ENCODE measurements around the gene KIF2A. TPM values are rescaled to one million over a fixed set of nuclear protein-coding genes. Genes with fewer than 3 reads are reported as not detected.

The KIF2A gene
- total RNA-seq, 1 experiment from 2014 or later, result 86.1 TPM

GRCh38 chr5:62288118-62288517 is 17.9 kb upstream of the KIF2A start:
- no peak overlapping the region for H2AFZ ChIP-seq (ENCODE audit: low read length)
- no peak overlapping the region for H3T11ph ChIP-seq (ENCODE audit: low read length)
- Mint-ChIP-seq H3K4me3 (no peak overlapping the region), H3K4me1 (no peaks in the 10 kb centered on the region), H3K9me3 (peaks cover 11 to 23% of the 10 kb centered on the region in 2 experiments), H3K36me3 (ENCODE audit: insufficient read depth in 1 of 3, low read depth in 3 of 3) (peaks cover 0 to 16% (median 0%) of the 10 kb centered on the region in 3 experiments; a peak in 4 of 7 replicates), H3K27me3 (ENCODE audit: low read depth) (peaks cover 19% of the 10 kb centered on the region), H3K27ac (no peak overlapping the region)
- no peaks in the 10 kb centered on the region for H3K79me2 ChIP-seq (ENCODE audit: insufficient read depth, low read length)
- H2BK15ac ChIP-seq (ENCODE audit: low read depth, low read length), result no peak overlapping the region
- no peak overlapping the region for H3K56ac ChIP-seq (ENCODE audit: insufficient read length, low read depth, low read length)
- TF ChIP-seq CTCF (conservative IDR thresholded peaks at IDR 0.05), result no peak
- H3K79me1 ChIP-seq (ENCODE audit: insufficient read depth, low read depth, low read length, poor library complexity, severe bottlenecking), result no peaks in the 10 kb centered on the region
- H2BK12ac ChIP-seq (ENCODE audit: insufficient read length, low read depth, low read length), result no peak overlapping the region
- no peak overlapping the region for H3K27ac ChIP-seq (ENCODE audit: insufficient read length, low read depth, low read length)
- no CpG with 5 or more reads among the region's 1 CpG for WGBS (ENCODE audit: extremely low coverage, insufficient read length, low lambda C conversion rate)
- no peak for DNase-seq
- H3K23ac ChIP-seq (ENCODE audit: insufficient read length, low read depth, low read length), result no peak overlapping the region
- H3K9me3 ChIP-seq (ENCODE audit: control insufficient read depth, low read depth, low read length), result no peaks in the 10 kb centered on the region
- H2BK120ac ChIP-seq (ENCODE audit: low read depth, low read length, poor library complexity, severe bottlenecking), result no peak overlapping the region
- H4K8ac ChIP-seq (replicated peaks; ENCODE audit: insufficient read length, low read depth, low read length), result no peak overlapping the region
- no peaks in the 10 kb centered on the region for H4K20me1 ChIP-seq (ENCODE audit: control insufficient read depth, insufficient read depth, insufficient read length)
- no peak overlapping the region for H3K18ac ChIP-seq (ENCODE audit: insufficient read length, low read depth, low read length)
- no peak overlapping the region for H2BK5ac ChIP-seq (ENCODE audit: insufficient read length, low read length)
- no peak overlapping the region for H3K4me2 ChIP-seq (ENCODE audit: insufficient read depth, insufficient read length, low read length)
- no peak overlapping the region for H2AK5ac ChIP-seq (ENCODE audit: insufficient read length, low read length)
- no peaks in the 10 kb centered on the region for H3K4me1 ChIP-seq (ENCODE audit: insufficient read depth, low read length)
- no peak overlapping the region for H3K14ac ChIP-seq (ENCODE audit: insufficient read depth, low read length)
- no peak overlapping the region for H4K5ac ChIP-seq (ENCODE audit: insufficient read length, low read depth, low read length)
- H3K9ac ChIP-seq (ENCODE audit: extremely low read depth, insufficient read length, low read length), result no peak overlapping the region
- no peaks in the 10 kb centered on the region for H3K23me2 ChIP-seq (ENCODE audit: insufficient read length, low read depth, low read length, poor library complexity, severe bottlenecking)
- no peaks in the 10 kb centered on the region for H3K27me3 ChIP-seq (ENCODE audit: insufficient read depth, low read length)
- no peak overlapping the region for H4K91ac ChIP-seq (ENCODE audit: insufficient read length, low read depth, low read length)
- no peak overlapping the region for H3K4ac ChIP-seq (ENCODE audit: low read depth, low read length)
- no peak overlapping the region for H2BK20ac ChIP-seq (ENCODE audit: low read depth, low read length, poor library complexity, severe bottlenecking)

Measured in H9 (cell line).